ENCODE data around the gene ASXL1.

ASXL1 gene

GRCh38 chr20:32488066-32488838 lies 130.1 kb downstream of the ASXL1 start:
- no peak for DNase-seq (ENCODE audit: extremely low read depth, low read depth)
- TF ChIP-seq, protein P1, sequence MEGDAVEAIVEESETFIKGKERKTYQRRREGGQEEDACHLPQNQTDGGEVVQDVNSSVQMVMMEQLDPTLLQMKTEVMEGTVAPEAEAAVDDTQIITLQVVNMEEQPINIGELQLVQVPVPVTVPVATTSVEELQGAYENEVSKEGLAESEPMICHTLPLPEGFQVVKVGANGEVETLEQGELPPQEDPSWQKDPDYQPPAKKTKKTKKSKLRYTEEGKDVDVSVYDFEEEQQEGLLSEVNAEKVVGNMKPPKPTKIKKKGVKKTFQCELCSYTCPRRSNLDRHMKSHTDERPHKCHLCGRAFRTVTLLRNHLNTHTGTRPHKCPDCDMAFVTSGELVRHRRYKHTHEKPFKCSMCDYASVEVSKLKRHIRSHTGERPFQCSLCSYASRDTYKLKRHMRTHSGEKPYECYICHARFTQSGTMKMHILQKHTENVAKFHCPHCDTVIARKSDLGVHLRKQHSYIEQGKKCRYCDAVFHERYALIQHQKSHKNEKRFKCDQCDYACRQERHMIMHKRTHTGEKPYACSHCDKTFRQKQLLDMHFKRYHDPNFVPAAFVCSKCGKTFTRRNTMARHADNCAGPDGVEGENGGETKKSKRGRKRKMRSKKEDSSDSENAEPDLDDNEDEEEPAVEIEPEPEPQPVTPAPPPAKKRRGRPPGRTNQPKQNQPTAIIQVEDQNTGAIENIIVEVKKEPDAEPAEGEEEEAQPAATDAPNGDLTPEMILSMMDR (IDR thresholded peaks at IDR 0.05; ENCODE audit: low read depth, low read length), result no peak

All from AG09319 (cell line).